ENCODE data around the gene NPRL2. TPM values are rescaled to one million over a fixed set of nuclear protein-coding genes. Genes with fewer than 3 reads are reported as not detected.

The NPRL2 gene
- total and polyA plus RNA-seq, 2 of the 8 experiments (the other 6 are each of a cell fraction or from before 2014, with no cell fraction given): 28.4 to 51.4 TPM

DNA sequence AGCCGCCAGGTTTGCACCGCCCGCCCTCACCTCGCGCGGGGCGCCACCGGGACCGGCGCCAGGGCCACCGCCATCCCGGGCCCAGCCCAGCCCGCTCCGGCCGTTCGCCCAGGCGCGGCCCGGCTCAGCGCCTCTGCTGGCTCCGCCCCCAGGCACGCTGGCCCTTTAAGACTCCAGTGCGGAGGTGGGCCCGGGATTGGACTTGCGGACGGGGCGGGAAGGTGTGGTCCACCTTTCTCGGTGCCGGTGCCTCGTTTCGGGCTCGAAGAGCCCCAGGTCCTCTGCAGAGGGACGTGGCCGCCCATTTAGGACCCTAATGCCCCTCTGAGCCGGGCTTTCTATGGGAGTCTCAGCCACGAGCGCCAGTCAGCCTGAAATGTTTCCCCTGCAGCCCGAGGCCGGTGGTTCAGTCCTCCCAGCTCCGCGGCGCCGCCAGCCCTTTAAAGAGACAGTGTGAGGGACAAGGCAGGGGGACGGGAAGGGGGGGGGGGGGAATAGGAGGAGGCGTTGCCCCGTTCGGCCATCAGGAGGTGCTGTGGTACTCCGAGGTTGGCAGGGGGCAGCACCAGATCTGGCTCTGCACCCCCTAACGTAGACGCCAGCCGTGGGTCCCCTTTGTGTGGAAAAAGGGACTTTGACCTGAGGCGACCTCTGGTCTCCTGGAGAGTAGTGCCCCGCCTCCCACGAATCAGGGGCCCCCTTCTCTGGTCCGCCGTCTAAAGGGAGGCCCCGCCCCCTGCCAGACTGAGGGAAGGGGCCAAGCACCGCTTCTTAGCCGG, 29.1 kb downstream of the NPRL2 start (continued):
- TF ChIP-seq HDAC2 (IDR thresholded peaks at IDR 0.05; ENCODE audit: borderline replicate concordance in 1 of 2, low read depth in 2 of 2, low read length in 2 of 2) (0 out of 4 replicates have a peak, but pooled peaks of 1 of the 2 experiments have one; percentile 50), FOSL1 (IDR thresholded peaks at IDR 0.05; ENCODE audit: insufficient read depth, low read depth, low read length) (no peak), KDM4A (IDR thresholded peaks at IDR 0.05; ENCODE audit: low read depth, low read length, severe bottlenecking) (peak; percentile 11), POLR2AphosphoS5 (IDR thresholded peaks at IDR 0.05; ENCODE audit: low read depth, low read length) (peak; percentile 89), EP300 (IDR thresholded peaks at IDR 0.05; ENCODE audit: borderline replicate concordance in 1 of 2, low read depth in 2 of 2, low read length in 2 of 2) (peak in 1 of 2 experiments; percentile 97; a peak in 2 of 3 replicates), SP4 (IDR thresholded peaks at IDR 0.05; ENCODE audit: low read length) (peak; percentile 76; the same call in 1 of the 2 replicates), CBX8 (IDR thresholded peaks at IDR 0.05; ENCODE audit: borderline replicate concordance, low read depth, low read length) (no peak), RXRA (IDR thresholded peaks at IDR 0.05; ENCODE audit: insufficient read depth, low read depth, low read length) (peak; percentile 68; the same call in 1 of the 2 replicates), CHD1 (IDR thresholded peaks at IDR 0.05; ENCODE audit: low read depth, low read length) (peak; percentile 94), EGR1 (IDR thresholded peaks at IDR 0.05; ENCODE audit: borderline replicate concordance, low read depth, low read length) (no peak; the same call in 1 of the 2 replicates), TAF1 (IDR thresholded peaks at IDR 0.05; ENCODE audit: low read depth, low read length) (peak; percentile 82), JUND (IDR thresholded peaks at IDR 0.05; ENCODE audit: low read length) (peak; percentile 96), TAF7 (optimal IDR thresholded peaks at IDR 0.05; ENCODE audit: borderline replicate concordance, low read depth, low read length) (peak; percentile 57), GABPA (IDR thresholded peaks at IDR 0.05; ENCODE audit: borderline replicate concordance, insufficient read depth, low read length) (peak; percentile 23; the same call in 1 of the 2 replicates), SP1 (IDR thresholded peaks at IDR 0.05; ENCODE audit: low read depth, low read length) (peak; percentile 57; the same call in 1 of the 2 replicates)
- TF ChIP-seq, protein P1, sequence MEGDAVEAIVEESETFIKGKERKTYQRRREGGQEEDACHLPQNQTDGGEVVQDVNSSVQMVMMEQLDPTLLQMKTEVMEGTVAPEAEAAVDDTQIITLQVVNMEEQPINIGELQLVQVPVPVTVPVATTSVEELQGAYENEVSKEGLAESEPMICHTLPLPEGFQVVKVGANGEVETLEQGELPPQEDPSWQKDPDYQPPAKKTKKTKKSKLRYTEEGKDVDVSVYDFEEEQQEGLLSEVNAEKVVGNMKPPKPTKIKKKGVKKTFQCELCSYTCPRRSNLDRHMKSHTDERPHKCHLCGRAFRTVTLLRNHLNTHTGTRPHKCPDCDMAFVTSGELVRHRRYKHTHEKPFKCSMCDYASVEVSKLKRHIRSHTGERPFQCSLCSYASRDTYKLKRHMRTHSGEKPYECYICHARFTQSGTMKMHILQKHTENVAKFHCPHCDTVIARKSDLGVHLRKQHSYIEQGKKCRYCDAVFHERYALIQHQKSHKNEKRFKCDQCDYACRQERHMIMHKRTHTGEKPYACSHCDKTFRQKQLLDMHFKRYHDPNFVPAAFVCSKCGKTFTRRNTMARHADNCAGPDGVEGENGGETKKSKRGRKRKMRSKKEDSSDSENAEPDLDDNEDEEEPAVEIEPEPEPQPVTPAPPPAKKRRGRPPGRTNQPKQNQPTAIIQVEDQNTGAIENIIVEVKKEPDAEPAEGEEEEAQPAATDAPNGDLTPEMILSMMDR (IDR thresholded peaks at IDR 0.05; ENCODE audit: control extremely low read depth in 1 of 3, insufficient read depth in 1 of 3, low read depth in 1 of 3, low read length in 3 of 3): peak in 2 of 3 experiments; percentile 69 to 71; a peak in 3 of 4 replicates
- TF ChIP-seq, protein P2, sequence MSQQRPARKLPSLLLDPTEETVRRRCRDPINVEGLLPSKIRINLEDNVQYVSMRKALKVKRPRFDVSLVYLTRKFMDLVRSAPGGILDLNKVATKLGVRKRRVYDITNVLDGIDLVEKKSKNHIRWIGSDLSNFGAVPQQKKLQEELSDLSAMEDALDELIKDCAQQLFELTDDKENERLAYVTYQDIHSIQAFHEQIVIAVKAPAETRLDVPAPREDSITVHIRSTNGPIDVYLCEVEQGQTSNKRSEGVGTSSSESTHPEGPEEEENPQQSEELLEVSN (IDR thresholded peaks at IDR 0.05): peak; percentile 41

All from H1 (cell line).